Ishikawa (cell line): ENCODE data around the gene ULBP2.

Source experiments
- CEBPB ChIP-seq: IDR thresholded peaks from 2 replicates; pipeline ENCODE4 v1.6.1; 2012
- CREB1 ChIP-seq: IDR thresholded peaks from 2 replicates; pipeline ENCODE4 v1.6.1; 2012; ENCODE audit warnings: low read depth
- EGR1 ChIP-seq: IDR thresholded peaks from 2 replicates; pipeline ENCODE4 v1.6.1; 2012
- EP300 ChIP-seq: IDR thresholded peaks from 2 replicates; pipeline ENCODE4 v1.6.1; 2012; ENCODE audit warnings: borderline replicate concordance
- FOXM1 ChIP-seq: IDR thresholded peaks from 2 replicates; pipeline ENCODE4 v1.6.1; 2012; ENCODE audit warnings: low read depth, borderline replicate concordance
- MAX ChIP-seq: IDR thresholded peaks from 2 replicates; pipeline ENCODE4 v1.6.1; 2012
- NFIC ChIP-seq: IDR thresholded peaks from 2 replicates; pipeline ENCODE4 v1.6.1; 2012
- RAD21 ChIP-seq: IDR thresholded peaks from 2 replicates; pipeline ENCODE4 v1.6.1; 2012; ENCODE audit warnings: low read depth
- TAF1 ChIP-seq: IDR thresholded peaks from 2 replicates; pipeline ENCODE4 v1.6.1; 2012; ENCODE audit warnings: low read depth, mild to moderate bottlenecking
- TCF12 ChIP-seq: IDR thresholded peaks from 2 replicates; pipeline ENCODE4 v1.6.1; 2012; ENCODE audit warnings: low read depth
- TEAD4 ChIP-seq: IDR thresholded peaks from 2 replicates; pipeline ENCODE4 v1.6.1; 2012
- YY1 ChIP-seq: IDR thresholded peaks from 2 replicates; pipeline ENCODE4 v1.6.1; 2012; ENCODE audit warnings: low read depth
- ZBTB7A ChIP-seq: IDR thresholded peaks from 2 replicates; pipeline ENCODE4 v1.6.1; 2012; ENCODE audit warnings: low read depth
- TF ChIP-seq, protein P1 (sequence below): IDR thresholded peaks from 2 replicates; pipeline ENCODE4 v1.6.1; 2012; ENCODE audit warnings: low read depth, mild to moderate bottlenecking
- TF ChIP-seq, protein P2 (sequence below): IDR thresholded peaks from 2 replicates; pipeline ENCODE4 v1.6.1; 2012

ULBP2 gene

GRCh38 chr6:149960488-149960887 is 18.7 kb downstream of the ULBP2 start:
- TF ChIP-seq TCF12: no peak
- no peak for TF ChIP-seq EP300

DNA sequence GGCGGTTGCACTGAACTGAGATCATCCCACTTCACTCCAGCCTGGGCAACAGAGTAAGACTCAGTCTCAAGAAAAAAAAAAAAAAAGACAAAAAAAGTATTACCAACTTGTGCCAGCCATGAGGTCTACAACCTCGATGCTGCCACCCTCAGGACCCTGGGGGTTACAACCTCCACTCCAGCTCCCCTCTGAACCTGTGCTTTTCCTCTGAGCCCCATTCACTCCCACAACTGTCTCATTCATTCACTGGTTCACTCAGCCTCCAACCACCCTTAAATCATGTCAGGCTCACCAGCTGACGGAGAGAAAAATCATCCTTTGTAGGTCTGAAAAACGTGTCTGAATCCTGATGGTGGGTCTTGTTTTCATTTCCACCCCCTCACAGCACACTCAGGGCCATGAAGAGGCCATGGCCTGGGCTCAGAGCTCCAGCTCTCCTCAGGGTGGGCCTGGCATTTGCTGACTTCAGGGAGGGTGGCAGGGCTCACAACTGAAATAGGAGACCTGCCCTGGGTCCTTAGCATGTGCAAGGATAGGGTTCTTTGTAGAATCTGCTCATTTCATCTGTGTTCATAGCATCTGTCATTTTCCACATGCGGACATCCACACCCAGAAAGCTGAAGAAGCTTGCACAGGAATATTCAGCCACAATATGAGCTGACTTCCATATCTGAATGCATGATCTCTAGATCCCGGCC is 20.1 kb downstream of the ULBP2 start:
- TF ChIP-seq RAD21: peak; percentile 44
- TF ChIP-seq, protein P1, sequence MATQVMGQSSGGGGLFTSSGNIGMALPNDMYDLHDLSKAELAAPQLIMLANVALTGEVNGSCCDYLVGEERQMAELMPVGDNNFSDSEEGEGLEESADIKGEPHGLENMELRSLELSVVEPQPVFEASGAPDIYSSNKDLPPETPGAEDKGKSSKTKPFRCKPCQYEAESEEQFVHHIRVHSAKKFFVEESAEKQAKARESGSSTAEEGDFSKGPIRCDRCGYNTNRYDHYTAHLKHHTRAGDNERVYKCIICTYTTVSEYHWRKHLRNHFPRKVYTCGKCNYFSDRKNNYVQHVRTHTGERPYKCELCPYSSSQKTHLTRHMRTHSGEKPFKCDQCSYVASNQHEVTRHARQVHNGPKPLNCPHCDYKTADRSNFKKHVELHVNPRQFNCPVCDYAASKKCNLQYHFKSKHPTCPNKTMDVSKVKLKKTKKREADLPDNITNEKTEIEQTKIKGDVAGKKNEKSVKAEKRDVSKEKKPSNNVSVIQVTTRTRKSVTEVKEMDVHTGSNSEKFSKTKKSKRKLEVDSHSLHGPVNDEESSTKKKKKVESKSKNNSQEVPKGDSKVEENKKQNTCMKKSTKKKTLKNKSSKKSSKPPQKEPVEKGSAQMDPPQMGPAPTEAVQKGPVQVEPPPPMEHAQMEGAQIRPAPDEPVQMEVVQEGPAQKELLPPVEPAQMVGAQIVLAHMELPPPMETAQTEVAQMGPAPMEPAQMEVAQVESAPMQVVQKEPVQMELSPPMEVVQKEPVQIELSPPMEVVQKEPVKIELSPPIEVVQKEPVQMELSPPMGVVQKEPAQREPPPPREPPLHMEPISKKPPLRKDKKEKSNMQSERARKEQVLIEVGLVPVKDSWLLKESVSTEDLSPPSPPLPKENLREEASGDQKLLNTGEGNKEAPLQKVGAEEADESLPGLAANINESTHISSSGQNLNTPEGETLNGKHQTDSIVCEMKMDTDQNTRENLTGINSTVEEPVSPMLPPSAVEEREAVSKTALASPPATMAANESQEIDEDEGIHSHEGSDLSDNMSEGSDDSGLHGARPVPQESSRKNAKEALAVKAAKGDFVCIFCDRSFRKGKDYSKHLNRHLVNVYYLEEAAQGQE: no peak
- TF ChIP-seq EP300: no peak

DNA sequence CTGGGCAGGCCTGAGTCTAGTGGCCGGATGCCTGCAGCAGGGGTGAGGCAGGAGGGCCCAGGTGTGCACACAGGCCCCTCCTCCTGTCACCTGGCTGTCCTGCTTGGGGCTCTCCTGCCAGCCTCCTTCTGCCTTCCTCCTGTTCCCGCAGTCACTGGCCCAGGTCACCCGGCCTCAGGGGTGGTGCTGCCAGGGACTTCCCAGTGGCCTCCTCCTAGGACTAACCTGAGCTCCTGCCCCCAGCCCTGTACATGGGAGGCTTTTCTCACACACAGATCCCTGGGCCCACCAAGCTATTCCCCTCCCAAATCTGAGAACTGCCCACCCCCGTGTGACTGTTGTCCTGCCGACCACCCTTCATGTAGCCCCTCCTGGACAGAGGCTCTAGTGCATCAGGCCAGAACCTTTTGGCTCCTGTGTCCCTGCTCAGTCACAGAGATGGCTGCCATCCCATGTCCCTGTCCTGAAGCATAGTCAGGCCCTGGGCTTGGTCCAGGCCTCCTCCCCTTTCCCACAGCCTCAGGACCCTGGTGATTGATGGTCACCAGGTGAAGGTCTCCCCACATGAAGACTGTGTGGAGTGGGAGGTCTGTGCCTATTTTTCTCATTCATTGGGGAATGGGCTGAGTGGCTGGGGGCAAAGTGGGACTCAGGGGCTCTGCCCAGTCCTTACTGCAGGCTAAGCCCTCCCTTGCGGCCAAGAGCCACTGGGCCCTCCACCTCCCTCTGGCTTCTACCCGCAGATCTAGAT is 20.8 kb downstream of the ULBP2 start:
- TF ChIP-seq EP300 (no peak), CREB1 (no peak), TEAD4 (no peak), ZBTB7A (no peak), TCF12 (no peak)

- no peak for TF ChIP-seq CREB1
- TF ChIP-seq TAF1: no peak
- no peak for TF ChIP-seq RAD21
- TF ChIP-seq YY1: no peak
- no peak for TF ChIP-seq NFIC
- no peak for TF ChIP-seq EGR1
- no peak for TF ChIP-seq MAX
- no peak for TF ChIP-seq CEBPB
- TF ChIP-seq TEAD4: no peak
- no peak for TF ChIP-seq TCF12
Observed at GRCh38 chr6:149963212-149963461, 21.3 kb downstream of the ULBP2 start.

GRCh38 chr6:149963462-149964307 is 21.9 kb downstream of the ULBP2 start, which contains the start of gene ULBP1:
Gene ULBP1, plus strand, starts transcription at chr6:149963943. Its CDS starts 107 bp downstream, at chr6:149964050.
- TF ChIP-seq EGR1 (peak; percentile 62; the same call in 1 of the 2 replicates), TAF1 (peak; percentile 50; the same call in 1 of the 2 replicates), FOXM1 (no peak), ZBTB7A (no peak), CEBPB (peak; percentile 80), TEAD4 (no peak), YY1 (no peak), MAX (peak; percentile 88), TCF12 (peak; percentile 27; the same call in 1 of the 2 replicates), CREB1 (peak; percentile 50; the same call in 1 of the 2 replicates), NFIC (no peak), EP300 (no peak), RAD21 (no peak)
- TF ChIP-seq, protein P2, sequence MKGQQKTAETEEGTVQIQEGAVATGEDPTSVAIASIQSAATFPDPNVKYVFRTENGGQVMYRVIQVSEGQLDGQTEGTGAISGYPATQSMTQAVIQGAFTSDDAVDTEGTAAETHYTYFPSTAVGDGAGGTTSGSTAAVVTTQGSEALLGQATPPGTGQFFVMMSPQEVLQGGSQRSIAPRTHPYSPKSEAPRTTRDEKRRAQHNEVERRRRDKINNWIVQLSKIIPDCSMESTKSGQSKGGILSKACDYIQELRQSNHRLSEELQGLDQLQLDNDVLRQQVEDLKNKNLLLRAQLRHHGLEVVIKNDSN: peak; percentile 61
- TF ChIP-seq, protein P1: no peak

DNA sequence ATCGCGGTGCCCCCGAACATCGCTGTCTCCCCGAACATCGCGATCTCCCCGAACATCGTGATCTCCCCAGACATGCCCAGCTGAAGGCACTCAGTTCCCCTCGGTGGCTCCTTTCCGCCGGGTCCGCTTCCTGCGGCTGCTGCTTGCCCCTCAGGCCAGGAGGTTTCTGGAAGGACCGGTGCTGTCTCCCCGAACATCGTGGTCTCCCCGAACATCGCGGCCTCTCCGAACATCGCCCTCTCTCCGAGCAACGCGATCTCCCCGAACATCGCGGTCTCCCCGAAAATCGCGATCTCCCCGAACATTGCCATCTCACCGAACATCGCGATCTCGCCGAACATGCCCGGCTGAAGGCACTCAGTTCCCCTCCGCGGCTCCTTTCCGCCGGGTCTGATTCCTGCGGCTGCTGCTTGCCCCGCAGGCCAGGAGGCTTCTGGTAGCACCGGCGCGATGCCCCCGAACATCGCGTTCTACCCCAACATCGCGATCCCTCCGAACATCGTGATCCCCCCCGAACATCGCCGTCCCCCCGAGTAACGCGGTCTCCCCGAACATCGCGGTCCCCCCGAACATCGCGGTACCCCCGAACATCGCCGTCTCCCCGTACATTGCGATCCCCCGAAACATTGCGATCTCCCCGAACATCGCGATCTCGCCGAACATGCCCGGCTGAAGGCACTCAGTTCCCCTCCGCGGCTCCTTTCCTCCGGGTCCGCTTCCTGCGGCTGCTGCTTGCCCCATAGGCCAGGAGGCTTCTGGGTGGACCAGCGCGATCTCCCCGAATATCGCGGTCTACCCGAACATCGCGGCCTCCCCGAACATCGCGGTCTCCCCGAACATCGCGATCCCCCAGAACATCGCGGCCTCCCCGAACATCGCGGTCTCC is 22.7 kb downstream of the ULBP2 start:
- no peak for TF ChIP-seq YY1
